ENCODE measurements around the gene COPS7B. TPM values are rescaled to one million over a fixed set of nuclear protein-coding genes. Genes with fewer than 3 reads are reported as not detected.

COPS7B gene
- total RNA-seq, 1 experiment from 2014 or later: 41.3 TPM

GRCh38 chr2:231764760-231765159, 21.5 kb upstream of the COPS7B start:
- TF ChIP-seq REST (IDR thresholded peaks at IDR 0.05; ENCODE audit: insufficient read depth in 1 of 2, low read depth in 2 of 2, low read length in 1 of 2): no peak
- no peak for TF ChIP-seq POLR2AphosphoS5 (IDR thresholded peaks at IDR 0.05; ENCODE audit: low read depth, low read length)
- TF ChIP-seq CTCF (IDR thresholded peaks at IDR 0.05): no peak
- TF ChIP-seq TCF7L2 (IDR thresholded peaks at IDR 0.05; ENCODE audit: low read depth, low read length): no peak
- no peak for TF ChIP-seq SIN3A (IDR thresholded peaks at IDR 0.05; ENCODE audit: borderline replicate concordance, insufficient read depth, low read depth, low read length)
- ATAC-seq (no peak), DNase-seq (ENCODE audit: low read depth, low spot score) (no peak)
- POLR2A ChIA-PET: no interaction called here
- H3K27me3 ChIP-seq (ENCODE audit: control insufficient read depth, insufficient read depth, low read length): no peaks in the 10 kb centered on the region
- H3K36me3 ChIP-seq (ENCODE audit: control insufficient read depth, insufficient read depth, low read length): no peaks in the 10 kb centered on the region
- no TSS peak for BruUV-seq (replicated peaks)
- H3K27ac ChIP-seq (ENCODE audit: low read length): no peak overlapping the region
- CTCF ChIA-PET: no interaction called here
- H3K4me1 ChIP-seq (ENCODE audit: control insufficient read depth, insufficient read depth, low read length): no peaks in the 10 kb centered on the region
- in situ Hi-C loops (cut with HindIII; ENCODE audit: low pct_unique_long_range_greater_than_20kb, low sequenced_read_pairs): no loop called here
- H3K4me3 ChIP-seq (ENCODE audit: low read depth in 2 of 2, low read length in 2 of 2): no peak overlapping the region
- H3K9me3 ChIP-seq (ENCODE audit: control insufficient read depth, insufficient read depth, low read depth, low read length): no peaks in the 10 kb centered on the region
- intact Hi-C loops (cut with micrococcal nuclease; ENCODE audit: unreplicated experiment): no loop called here

- no peak overlapping the region for H3K27ac ChIP-seq (ENCODE audit: low read length)
- no peaks in the 10 kb centered on the region for H3K9me3 ChIP-seq (ENCODE audit: control insufficient read depth, insufficient read depth, low read depth, low read length)
- H3K4me3 ChIP-seq (ENCODE audit: low read depth in 2 of 2, low read length in 2 of 2): no peak overlapping the region
- ChIA-PET POLR2A (no interaction called here), CTCF (no interaction called here)
- no peaks in the 10 kb centered on the region for H3K27me3 ChIP-seq (ENCODE audit: control insufficient read depth, insufficient read depth, low read length)
- H3K36me3 ChIP-seq (ENCODE audit: control insufficient read depth, insufficient read depth, low read length): no peaks in the 10 kb centered on the region
- intact Hi-C loops (cut with micrococcal nuclease; ENCODE audit: unreplicated experiment) (no loop called here), in situ Hi-C loops (cut with HindIII; ENCODE audit: low pct_unique_long_range_greater_than_20kb, low sequenced_read_pairs) (no loop called here)
- H3K4me1 ChIP-seq (ENCODE audit: control insufficient read depth, insufficient read depth, low read length): peaks cover 4% of the 10 kb centered on the region; the same call in 1 of the 2 replicates
- DNase-seq (ENCODE audit: low read depth, low spot score) (no peak), ATAC-seq (no peak)
- TF ChIP-seq POLR2AphosphoS5 (IDR thresholded peaks at IDR 0.05; ENCODE audit: low read depth, low read length): no peak
- no peak for TF ChIP-seq CTCF (IDR thresholded peaks at IDR 0.05)
- no TSS peak for BruUV-seq (replicated peaks)
Observed at GRCh38 chr2:231765496-231765929, 20.7 kb upstream of the COPS7B start.

All from Panc1 (cell line).